GM19099 (cell line): ENCODE measurements around the gene SPATA33.

Experiments used
- POLR2A ChIP-seq: IDR thresholded peaks from 3 replicates; pipeline ENCODE4 v1.6.1; 2011; ENCODE audit warnings: low read depth; ENCODE audit not compliant: insufficient read length; ENCODE audit errors: extremely low read depth

SPATA33 gene

GRCh38 chr16:89696670-89697128, 39.1 kb downstream of the SPATA33 start:
- TF ChIP-seq POLR2A, result no peak

GRCh38 chr16:89697161-89697615, 39.6 kb downstream of the SPATA33 start:
- no peak for TF ChIP-seq POLR2A

- no peak for TF ChIP-seq POLR2A
Observed at GRCh38 chr16:89697616-89698331, 40.1 kb downstream of the SPATA33 start.

- TF ChIP-seq POLR2A, result peak; percentile 29
Observed at GRCh38 chr16:89700100-89700648, 42.5 kb downstream of the SPATA33 start.

GRCh38 chr16:89700649-89701424, 43.2 kb downstream of the SPATA33 start:
- no peak for TF ChIP-seq POLR2A

GRCh38 chr16:89701425-89702406, 44.1 kb downstream of the SPATA33 start, which contains the start of gene SPATA2L:
TSS of gene SPATA2L (minus strand) at chr16:89701705. CDS start at chr16:89701232, 473 bp downstream.
- TF ChIP-seq POLR2A, result peak; percentile 56

DNA sequence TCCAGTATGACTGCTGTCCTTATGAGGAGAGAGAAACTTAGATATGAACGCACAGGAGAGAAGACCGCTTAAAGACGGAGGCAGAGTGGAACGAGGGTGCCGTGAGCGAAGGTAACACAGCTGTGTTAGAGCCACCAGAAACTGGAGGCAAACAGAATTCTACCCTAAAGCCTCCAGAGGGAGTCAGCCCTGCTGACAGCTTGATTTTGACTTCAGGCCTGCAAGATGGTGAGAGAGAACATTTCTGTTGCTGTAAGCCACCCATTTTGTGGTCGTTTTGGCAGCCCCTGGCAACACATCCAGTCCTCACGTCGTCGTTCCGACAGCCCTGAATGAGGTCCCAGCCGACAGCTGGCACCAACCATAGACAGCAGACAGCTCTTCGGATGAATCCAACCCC, 46.6 kb downstream of the SPATA33 start:
- TF ChIP-seq POLR2A, result no peak

GRCh38 chr16:89705006-89705405, 47.4 kb downstream of the SPATA33 start:
- no peak for TF ChIP-seq POLR2A

- TF ChIP-seq POLR2A, result no peak
Observed at GRCh38 chr16:89706518-89707260, 49.1 kb downstream of the SPATA33 start.

GRCh38 chr16:89707695-89708094, 50.1 kb downstream of the SPATA33 start:
- no peak for TF ChIP-seq POLR2A

GRCh38 chr16:89708481-89708931, 50.9 kb downstream of the SPATA33 start:
- no peak for TF ChIP-seq POLR2A

DNA sequence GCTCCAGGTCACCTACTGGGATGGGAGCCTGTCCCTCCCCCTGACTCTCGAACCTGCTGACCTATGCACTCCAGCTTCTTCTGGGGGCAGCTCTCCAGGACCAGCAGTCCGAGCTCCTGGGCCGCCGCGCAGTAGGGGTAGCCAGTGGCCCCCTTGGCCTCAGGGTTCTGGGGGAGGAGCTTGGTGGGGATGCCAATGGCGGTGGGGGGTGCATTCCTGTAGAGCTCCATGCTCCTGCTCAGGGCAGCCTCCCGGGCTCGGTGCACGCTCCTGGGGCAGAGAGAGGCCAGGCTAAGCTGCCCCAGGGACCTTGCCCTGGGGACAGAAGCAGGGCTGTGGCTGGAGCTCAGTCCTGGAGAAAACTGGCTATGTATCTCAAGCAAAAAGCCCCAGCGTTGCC, 51.5 kb downstream of the SPATA33 start:
- no peak for TF ChIP-seq POLR2A

- no peak for TF ChIP-seq POLR2A
Observed at GRCh38 chr16:89709716-89710432, 52.2 kb downstream of the SPATA33 start.
